Stimulated activated CD4-positive, alpha-beta T cell treated with anti-CD3 and anti-CD28 coated beads, Interleukin-4, amount 100 ng/mL, for 24 hours (primary cell): Measurements from ENCODE around the gene USP25.

Source experiments
- DNase-seq: peaks from one replicate; pipeline ENCODE4 v3.0.0-alpha.2; 2020

Gene USP25

DNA sequence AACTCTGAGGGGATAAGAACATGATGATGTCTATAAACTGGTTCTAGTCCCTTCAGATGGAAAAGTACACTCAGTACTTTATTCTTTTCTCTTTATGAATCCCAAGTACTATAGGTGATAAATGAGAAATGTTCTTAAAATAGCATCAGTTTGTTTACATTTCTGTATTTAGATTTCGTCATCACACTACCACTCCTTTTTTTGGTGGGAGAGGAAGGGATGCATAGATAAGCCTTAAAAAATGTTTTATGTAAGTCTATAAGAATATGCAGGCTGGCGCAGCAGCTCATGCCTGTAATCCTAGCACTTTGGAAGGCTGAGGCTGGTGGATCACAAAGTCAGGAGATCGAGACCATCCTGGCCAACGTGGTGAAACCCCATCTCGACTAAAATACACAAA, 144.8 kb downstream of the USP25 start:
- no peak for DNase-seq

DNA sequence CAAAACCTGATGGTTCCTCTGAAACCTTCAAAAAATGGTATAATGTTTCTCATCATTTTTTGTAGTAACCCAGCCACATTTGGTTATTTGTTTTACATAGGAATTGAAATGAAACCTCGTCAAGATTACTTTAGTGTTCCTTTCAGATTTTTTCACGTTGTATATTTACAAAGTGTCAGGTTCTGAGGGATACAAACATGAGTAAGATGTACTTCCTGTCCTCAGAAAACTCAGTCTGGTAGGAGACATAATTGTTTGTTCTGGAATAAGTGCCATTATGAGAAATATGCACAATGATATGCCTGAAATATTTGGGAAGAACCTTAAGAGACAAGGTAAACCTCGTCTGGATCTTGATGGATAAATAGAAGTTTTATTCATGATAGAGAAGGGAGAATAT, 145.5 kb downstream of the USP25 start:
- no peak for DNase-seq

- DNase-seq, result no peak
Observed at GRCh38 chr21:15893902-15894301, 164.1 kb downstream of the USP25 start.

DNA sequence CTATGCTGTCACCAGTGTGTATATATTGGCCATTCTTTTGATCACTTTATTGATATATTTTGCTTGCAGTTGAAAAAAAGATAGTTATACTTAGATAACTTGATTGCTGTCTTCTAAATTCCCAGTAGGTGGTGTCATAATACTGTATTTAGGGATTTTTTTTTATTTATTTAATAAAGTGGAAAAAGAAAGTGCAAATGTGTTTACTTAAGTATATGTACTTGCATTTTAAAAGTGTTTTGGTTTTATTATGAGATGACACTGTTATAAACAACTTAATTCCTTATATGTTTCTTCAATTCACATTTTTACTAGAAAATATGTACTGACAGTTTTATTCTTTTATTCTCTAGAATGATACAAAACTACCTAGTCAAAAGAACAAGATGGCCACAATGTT, 164.8 kb downstream of the USP25 start:
- DNase-seq, result no peak

GRCh38 chr21:15895142-15896106, 165.6 kb downstream of the USP25 start:
- no peak for DNase-seq

DNA sequence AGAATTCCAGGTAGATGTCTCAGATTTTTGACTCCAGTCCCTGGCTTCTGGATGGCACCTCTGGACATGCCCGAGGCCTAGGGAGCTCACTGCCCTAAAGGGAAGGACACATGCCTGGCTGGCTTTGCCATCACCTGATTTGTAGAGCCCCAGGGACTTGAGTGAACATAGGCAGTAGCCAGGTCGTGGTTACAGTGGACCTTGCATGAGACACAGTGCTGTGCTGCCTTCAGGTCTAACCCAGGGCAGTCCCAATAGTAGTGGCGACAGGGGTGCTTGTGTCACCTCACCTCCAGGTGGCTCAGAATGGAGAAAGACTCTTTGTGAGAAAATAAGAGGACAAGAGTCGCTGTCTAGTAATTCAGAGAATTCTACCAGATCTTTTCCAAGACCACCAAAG, 166.7 kb downstream of the USP25 start:
- DNase-seq, result no peak

GRCh38 chr21:15904389-15904788, 174.6 kb downstream of the USP25 start:
- no peak for DNase-seq

- DNase-seq, result no peak
Observed at GRCh38 chr21:15908187-15908586, 178.4 kb downstream of the USP25 start.

DNA sequence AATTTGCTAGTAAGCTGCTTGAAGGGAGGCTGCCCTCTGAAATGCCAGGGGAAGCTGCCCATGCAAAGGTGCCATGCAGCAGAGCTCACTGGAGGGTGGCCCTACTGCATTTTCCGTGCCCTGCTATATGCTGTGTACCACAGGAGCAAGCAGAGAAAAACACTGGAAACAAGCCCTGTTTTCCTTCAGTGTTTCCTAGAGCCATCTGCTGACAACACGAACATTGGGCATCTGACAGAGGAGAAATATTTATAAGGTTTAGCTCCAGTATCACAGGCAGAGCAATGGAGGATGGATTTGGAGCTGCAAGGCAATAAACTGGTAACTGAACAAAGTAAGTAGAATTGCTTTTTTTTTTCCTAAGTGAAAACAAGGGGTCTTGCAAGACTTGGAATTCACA, 198.4 kb downstream of the USP25 start:
- DNase-seq, result no peak

DNA sequence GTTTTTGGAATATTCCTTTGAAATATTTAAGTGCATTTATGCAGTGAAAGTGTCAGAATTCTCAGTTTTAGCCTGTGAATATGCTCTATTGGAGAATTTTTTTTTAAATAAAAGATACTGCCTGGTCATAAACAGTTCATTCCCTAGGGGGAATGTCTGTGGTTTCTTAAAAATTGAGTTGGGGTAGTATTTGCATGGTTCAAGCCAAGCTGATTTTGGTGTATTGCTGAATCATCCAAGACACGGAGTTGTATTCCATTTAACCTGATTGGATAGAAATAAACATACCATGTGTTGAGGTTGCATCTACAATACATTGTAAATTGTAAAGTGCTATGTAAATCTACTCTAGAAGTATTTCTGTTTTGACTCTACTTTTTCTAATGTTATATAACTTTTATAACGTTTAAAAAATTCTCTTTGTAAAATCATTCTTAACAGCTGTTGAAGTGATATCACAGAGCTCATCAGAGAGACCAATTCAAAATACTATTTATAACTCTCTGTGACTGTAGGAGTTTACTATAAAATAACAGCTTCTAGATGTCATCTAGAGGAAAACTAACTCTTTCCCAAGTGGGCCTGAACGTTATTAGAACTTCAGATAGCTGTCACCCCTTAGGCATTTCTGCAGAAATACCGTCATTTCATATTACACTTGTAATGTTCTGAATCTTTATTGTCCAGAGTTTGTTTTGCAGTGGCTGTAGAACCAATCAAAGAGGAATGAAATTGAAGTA, 199.1 kb downstream of the USP25 start:
- no peak for DNase-seq

GRCh38 chr21:15929536-15929935, 199.8 kb downstream of the USP25 start:
- no peak for DNase-seq
